ENCODE measurements around the gene MSTN. TPM values are rescaled to one million over a fixed set of nuclear protein-coding genes. Genes with fewer than 3 reads are reported as not detected.

The MSTN gene
- total and polyA plus RNA-seq, 4 donors = 0.08 to 0.21 (median 0.09) TPM; not detected in 1

DNA sequence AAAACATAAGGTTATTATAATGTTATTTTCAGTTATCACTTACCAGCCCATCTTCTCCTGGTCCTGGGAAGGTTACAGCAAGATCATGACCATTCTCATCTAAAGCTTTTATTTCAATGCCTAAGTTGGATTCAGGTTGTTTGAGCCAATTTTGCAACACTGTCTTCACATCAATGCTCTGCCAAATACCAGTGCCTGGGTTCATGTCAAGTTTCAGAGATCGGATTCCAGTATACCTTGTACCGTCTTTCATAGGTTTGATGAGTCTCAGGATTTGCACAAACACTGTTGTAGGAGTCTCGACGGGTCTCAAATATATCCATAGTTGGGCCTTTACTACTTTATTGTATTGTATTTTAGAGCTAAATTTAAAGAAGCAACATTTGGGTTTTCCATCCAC lies 2.5 kb downstream of the MSTN start:
- Histone ChIP-seq H3K27me3 (ENCODE audit: control insufficient read depth in 4 of 4, insufficient read depth in 4 of 4, low read length in 3 of 4) (no peaks in the 10 kb centered on the region), H3K4me1 (ENCODE audit: control insufficient read depth in 4 of 4, insufficient read depth in 4 of 4, low read length in 3 of 4) (no peaks in the 10 kb centered on the region), H3K36me3 (ENCODE audit: control insufficient read depth in 4 of 4, insufficient read depth in 3 of 4, low read depth in 1 of 4, low read length in 3 of 4) (no peaks in the 10 kb centered on the region), H3K4me3 (ENCODE audit: low read depth in 1 of 3, low read length in 3 of 3) (no peak overlapping the region), H3K27ac (ENCODE audit: low read depth in 1 of 2, low read length in 2 of 2) (no peak overlapping the region), H3K9me3 (ENCODE audit: control insufficient read depth in 4 of 4, low read length in 3 of 4) (no peaks in the 10 kb centered on the region), H3K9ac (ENCODE audit: low read depth in 1 of 2, low read length in 2 of 2) (no peak overlapping the region)
- TF ChIP-seq NR2F2 (IDR thresholded peaks at IDR 0.05) = no peak
- TF ChIP-seq RXRA (IDR thresholded peaks at IDR 0.05) = no peak
- TF ChIP-seq JUND (IDR thresholded peaks at IDR 0.05) = no peak
- TF ChIP-seq EGR1 (IDR thresholded peaks at IDR 0.05; ENCODE audit: low read depth in 2 of 2) = no peak
- TF ChIP-seq ATF3 (IDR thresholded peaks at IDR 0.05) = no peak
- no peak for TF ChIP-seq FOXA2 (IDR thresholded peaks at IDR 0.05)
- TF ChIP-seq HNF4G (IDR thresholded peaks at IDR 0.05) = no peak
- TF ChIP-seq FOXA1 (IDR thresholded peaks at IDR 0.05) = no peak
- TF ChIP-seq, protein P1, sequence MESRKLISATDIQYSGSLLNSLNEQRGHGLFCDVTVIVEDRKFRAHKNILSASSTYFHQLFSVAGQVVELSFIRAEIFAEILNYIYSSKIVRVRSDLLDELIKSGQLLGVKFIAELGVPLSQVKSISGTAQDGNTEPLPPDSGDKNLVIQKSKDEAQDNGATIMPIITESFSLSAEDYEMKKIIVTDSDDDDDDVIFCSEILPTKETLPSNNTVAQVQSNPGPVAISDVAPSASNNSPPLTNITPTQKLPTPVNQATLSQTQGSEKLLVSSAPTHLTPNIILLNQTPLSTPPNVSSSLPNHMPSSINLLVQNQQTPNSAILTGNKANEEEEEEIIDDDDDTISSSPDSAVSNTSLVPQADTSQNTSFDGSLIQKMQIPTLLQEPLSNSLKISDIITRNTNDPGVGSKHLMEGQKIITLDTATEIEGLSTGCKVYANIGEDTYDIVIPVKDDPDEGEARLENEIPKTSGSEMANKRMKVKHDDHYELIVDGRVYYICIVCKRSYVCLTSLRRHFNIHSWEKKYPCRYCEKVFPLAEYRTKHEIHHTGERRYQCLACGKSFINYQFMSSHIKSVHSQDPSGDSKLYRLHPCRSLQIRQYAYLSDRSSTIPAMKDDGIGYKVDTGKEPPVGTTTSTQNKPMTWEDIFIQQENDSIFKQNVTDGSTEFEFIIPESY (IDR thresholded peaks at IDR 0.05) = no peak
- TF ChIP-seq, protein P2, sequence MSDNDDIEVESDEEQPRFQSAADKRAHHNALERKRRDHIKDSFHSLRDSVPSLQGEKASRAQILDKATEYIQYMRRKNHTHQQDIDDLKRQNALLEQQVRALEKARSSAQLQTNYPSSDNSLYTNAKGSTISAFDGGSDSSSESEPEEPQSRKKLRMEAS (IDR thresholded peaks at IDR 0.05) = no peak
- TF ChIP-seq HNF4A (conservative IDR thresholded peaks at IDR 0.05) = no peak
- TF ChIP-seq YY1 (IDR thresholded peaks at IDR 0.05) = no peak
- no peak for TF ChIP-seq RAD21 (IDR thresholded peaks at IDR 0.05)
- TF ChIP-seq, protein P3, sequence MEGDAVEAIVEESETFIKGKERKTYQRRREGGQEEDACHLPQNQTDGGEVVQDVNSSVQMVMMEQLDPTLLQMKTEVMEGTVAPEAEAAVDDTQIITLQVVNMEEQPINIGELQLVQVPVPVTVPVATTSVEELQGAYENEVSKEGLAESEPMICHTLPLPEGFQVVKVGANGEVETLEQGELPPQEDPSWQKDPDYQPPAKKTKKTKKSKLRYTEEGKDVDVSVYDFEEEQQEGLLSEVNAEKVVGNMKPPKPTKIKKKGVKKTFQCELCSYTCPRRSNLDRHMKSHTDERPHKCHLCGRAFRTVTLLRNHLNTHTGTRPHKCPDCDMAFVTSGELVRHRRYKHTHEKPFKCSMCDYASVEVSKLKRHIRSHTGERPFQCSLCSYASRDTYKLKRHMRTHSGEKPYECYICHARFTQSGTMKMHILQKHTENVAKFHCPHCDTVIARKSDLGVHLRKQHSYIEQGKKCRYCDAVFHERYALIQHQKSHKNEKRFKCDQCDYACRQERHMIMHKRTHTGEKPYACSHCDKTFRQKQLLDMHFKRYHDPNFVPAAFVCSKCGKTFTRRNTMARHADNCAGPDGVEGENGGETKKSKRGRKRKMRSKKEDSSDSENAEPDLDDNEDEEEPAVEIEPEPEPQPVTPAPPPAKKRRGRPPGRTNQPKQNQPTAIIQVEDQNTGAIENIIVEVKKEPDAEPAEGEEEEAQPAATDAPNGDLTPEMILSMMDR (IDR thresholded peaks at IDR 0.05; ENCODE audit: low read depth, low read length, missing input control) = no peak
- WGBS = 72% methylated on average over 4 of the region's 4 CpGs
- DNase-seq (ENCODE audit: low spot score) = no peak

DNA sequence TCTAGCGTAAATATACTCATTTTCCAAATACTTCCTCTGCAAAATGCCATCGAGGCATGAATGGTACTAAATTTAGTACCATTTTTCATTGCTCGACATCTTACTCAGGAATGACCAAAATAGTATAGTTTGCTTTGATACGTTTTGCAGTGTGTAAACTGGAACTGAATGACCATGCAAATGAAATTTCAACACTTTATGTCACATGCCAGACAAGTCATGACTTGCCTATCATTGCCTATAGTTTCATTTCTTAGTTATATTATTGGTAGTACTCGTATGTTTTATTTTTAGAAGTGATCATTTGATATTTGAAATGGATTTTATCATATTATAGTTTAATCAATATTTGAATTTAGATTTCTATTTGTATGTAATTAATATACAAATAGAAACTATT lies 9.1 kb downstream of the MSTN start:
- Histone ChIP-seq H3K4me3 (ENCODE audit: low read depth in 1 of 3, low read length in 3 of 3) (no peak overlapping the region), H3K9ac (ENCODE audit: low read depth in 1 of 2, low read length in 2 of 2) (no peak overlapping the region), H3K27ac (ENCODE audit: low read depth in 1 of 2, low read length in 2 of 2) (no peak overlapping the region), H3K27me3 (ENCODE audit: control insufficient read depth in 4 of 4, insufficient read depth in 4 of 4, low read length in 3 of 4) (no peaks in the 10 kb centered on the region), H3K9me3 (ENCODE audit: control insufficient read depth in 4 of 4, low read length in 3 of 4) (no peaks in the 10 kb centered on the region), H3K36me3 (ENCODE audit: control insufficient read depth in 4 of 4, insufficient read depth in 3 of 4, low read depth in 1 of 4, low read length in 3 of 4) (no peaks in the 10 kb centered on the region), H3K4me1 (ENCODE audit: control insufficient read depth in 4 of 4, insufficient read depth in 4 of 4, low read length in 3 of 4) (peaks cover 0 to 4% (median 0%) of the 10 kb centered on the region in 4 donors)
- WGBS = 72% methylated on average over 5 of the region's 5 CpGs
- DNase-seq (ENCODE audit: low spot score) = no peak
- TF ChIP-seq JUND (IDR thresholded peaks at IDR 0.05) = no peak
- TF ChIP-seq, protein P3 (IDR thresholded peaks at IDR 0.05; ENCODE audit: low read depth, low read length, missing input control) = no peak
- no peak for TF ChIP-seq HNF4A (conservative IDR thresholded peaks at IDR 0.05)
- TF ChIP-seq EGR1 (IDR thresholded peaks at IDR 0.05; ENCODE audit: low read depth in 2 of 2) = no peak
- TF ChIP-seq YY1 (IDR thresholded peaks at IDR 0.05) = no peak
- TF ChIP-seq RXRA (IDR thresholded peaks at IDR 0.05) = no peak
- TF ChIP-seq SP1 (IDR thresholded peaks at IDR 0.05) = no peak
- TF ChIP-seq, protein P4, sequence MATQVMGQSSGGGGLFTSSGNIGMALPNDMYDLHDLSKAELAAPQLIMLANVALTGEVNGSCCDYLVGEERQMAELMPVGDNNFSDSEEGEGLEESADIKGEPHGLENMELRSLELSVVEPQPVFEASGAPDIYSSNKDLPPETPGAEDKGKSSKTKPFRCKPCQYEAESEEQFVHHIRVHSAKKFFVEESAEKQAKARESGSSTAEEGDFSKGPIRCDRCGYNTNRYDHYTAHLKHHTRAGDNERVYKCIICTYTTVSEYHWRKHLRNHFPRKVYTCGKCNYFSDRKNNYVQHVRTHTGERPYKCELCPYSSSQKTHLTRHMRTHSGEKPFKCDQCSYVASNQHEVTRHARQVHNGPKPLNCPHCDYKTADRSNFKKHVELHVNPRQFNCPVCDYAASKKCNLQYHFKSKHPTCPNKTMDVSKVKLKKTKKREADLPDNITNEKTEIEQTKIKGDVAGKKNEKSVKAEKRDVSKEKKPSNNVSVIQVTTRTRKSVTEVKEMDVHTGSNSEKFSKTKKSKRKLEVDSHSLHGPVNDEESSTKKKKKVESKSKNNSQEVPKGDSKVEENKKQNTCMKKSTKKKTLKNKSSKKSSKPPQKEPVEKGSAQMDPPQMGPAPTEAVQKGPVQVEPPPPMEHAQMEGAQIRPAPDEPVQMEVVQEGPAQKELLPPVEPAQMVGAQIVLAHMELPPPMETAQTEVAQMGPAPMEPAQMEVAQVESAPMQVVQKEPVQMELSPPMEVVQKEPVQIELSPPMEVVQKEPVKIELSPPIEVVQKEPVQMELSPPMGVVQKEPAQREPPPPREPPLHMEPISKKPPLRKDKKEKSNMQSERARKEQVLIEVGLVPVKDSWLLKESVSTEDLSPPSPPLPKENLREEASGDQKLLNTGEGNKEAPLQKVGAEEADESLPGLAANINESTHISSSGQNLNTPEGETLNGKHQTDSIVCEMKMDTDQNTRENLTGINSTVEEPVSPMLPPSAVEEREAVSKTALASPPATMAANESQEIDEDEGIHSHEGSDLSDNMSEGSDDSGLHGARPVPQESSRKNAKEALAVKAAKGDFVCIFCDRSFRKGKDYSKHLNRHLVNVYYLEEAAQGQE (IDR thresholded peaks at IDR 0.05) = no peak
- TF ChIP-seq, protein P2 (IDR thresholded peaks at IDR 0.05) = no peak
- TF ChIP-seq GABPA (IDR thresholded peaks at IDR 0.05 in 1 of 2, conservative IDR thresholded peaks at IDR 0.05 in 1 of 2) = no peak
- TF ChIP-seq NR2F2 (IDR thresholded peaks at IDR 0.05) = no peak

Measured in liver (tissue), 9 donors.